HG03139 (cell line): ENCODE results near the gene RUNX2.

Experiments
- ATAC-seq: cut with Tn5 transposase; IDR thresholded peaks from one replicate; pipeline ENCODE4 v1.9.1; 2021; ENCODE audit not compliant: unreplicated experiment

The RUNX2 gene

DNA sequence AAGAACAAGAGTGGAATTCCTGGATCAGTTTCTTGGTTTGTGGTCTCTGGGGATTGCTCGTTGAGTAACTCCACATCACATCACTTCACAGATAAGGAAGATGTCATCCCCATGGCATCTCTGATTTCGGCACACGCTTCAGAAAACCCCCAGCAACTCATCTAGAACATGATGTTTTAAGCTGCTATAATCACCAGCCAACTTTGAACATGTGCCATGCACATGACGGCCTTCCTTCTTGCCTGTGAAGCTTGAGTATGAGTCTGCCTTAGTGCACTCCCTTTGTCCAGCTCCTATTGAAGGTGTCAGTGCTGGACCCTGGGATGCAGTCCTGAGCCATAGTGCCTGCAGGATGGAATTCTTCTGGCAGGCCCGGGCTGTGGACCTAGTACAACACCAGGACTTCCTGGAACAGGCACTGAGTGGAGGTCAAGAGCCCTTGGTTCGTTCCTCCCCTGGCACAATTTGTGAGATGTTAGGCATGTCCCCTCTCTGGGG, 281.1 kb downstream of the RUNX2 start:
- ATAC-seq: no peak

- ATAC-seq: no peak
These were observed 282.2 kb downstream of the RUNX2 start for GRCh38 chr6:45610374-45610773.

DNA sequence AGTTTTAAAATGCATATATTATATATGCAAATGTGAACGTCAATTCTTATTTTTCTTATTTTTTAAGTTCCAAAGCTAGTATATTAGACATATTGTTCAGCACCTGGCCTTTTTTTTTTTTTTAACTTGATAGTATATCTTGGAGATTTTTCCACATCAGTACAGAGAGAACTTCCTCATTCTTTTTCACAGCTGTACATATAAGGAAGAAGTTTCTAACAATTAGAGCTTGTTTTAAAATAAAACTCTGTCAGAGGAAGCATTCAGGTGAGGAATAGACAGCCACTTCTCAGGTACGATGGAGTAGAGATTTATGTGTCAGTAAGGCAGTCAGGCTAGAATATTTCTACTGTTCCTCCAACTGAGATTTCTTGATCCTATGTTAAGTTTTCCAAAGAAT, 282.7 kb downstream of the RUNX2 start:
- ATAC-seq: no peak

DNA sequence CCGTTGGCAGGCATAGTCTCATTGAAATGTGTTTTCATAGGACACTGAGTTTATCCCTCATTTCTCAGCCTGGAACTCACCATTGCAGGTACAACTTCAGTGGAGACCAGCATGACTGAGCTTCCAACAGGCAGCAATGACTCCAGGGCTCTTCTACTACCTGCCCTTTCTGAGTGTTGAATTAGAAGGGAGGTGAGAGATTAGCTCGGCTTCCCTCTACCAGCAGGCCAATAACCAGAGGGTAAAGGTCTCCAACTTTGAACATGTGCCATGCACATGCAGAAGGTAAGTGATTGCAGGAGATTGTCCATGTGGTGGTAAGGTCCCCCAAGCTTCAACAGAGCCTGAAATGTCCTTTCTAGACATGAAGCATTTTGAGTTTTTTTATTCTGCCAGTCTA, 283.4 kb downstream of the RUNX2 start:
- ATAC-seq: no peak

DNA sequence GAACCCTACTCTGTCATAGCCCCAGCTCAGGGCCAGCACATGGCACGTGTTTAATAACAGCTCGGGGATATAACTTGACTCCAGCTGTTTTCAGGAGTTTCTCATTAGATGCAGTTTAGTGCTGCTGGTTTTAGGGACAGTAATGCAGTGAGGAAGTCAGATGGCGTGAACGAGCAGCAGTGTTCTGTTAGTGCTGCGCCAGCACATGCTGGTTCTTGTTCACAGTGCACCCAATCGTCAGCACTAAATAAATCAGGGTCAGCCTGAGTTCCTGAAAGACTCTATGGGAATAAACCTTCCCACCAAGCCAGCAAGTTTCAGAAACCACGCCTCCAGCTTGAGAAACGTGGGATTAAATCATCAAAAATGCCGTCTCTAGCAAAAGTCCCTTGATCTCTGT, 285.5 kb downstream of the RUNX2 start:
- no peak for ATAC-seq

GRCh38 chr6:45614488-45615285, 286.6 kb downstream of the RUNX2 start:
- no peak for ATAC-seq

- no peak for ATAC-seq
These were observed 288.1 kb downstream of the RUNX2 start for GRCh38 chr6:45616209-45616608.

DNA sequence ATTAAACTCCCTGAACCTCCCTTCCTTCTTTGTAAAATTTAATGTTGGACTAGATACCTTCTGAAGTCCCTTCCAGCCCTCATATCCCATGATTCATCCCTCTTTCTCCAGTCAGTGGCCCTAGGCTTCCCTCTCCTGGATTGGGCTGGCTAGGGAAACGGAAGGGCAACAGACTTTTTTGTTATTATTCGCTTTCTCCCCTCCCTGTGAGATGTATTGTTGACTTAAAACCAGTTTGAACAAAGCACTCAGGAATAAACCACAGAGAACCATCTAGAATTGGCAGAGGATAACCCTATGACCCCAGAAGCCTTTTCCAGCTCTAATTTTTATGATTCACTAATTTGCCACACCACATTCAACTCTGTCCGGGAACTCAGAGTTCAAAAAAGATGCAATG, 289.3 kb downstream of the RUNX2 start:
- ATAC-seq: no peak

DNA sequence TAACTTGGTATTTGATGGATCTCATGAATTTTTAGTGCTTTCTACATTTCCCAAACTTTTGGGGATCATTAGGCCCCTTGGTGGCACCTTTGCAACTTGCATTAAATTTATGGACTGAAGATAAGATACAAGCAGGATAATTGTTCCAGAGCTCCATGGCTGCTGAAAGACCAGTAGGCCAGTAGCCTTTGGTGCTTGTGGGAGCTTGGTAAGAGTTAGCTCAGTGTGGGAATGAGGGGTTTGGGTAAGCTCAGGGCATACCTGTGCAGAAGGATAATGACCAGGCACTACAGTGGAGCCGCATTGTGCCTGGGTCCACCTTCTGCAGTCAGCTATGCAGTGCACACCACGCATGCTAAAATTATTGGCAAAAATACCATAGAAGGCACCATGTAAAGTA, 290.1 kb downstream of the RUNX2 start:
- no peak for ATAC-seq

DNA sequence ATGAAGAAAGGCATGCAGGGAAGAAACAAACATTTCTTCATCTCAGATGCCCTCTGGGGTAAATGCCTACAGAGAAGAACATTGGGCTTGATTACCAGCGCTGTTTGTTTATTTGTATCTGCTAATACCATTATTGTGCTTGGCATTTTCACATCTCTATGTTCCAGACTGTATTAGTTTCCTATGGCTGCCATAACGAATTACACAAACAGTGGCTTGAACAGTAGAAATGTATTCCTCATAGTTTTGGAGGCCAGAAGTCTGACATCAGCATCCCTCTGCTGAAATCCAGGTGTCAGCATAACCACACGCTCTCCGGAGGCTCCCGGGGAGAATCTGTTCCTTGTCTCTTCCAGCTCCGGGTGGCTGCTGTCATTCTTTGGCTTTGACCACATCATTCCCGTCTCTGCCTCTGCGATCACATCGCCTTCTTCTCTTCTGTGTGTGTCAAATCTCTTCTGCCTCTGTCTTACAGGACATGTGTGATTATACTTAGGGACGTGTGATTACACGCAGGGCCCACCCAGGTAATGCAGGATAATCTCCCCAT, 291.2 kb downstream of the RUNX2 start:
- ATAC-seq: no peak

GRCh38 chr6:45619994-45620471, 291.9 kb downstream of the RUNX2 start:
- no peak for ATAC-seq

GRCh38 chr6:45624228-45624627, 296.1 kb downstream of the RUNX2 start:
- no peak for ATAC-seq

GRCh38 chr6:45625191-45625664, 297.1 kb downstream of the RUNX2 start:
- ATAC-seq: no peak

DNA sequence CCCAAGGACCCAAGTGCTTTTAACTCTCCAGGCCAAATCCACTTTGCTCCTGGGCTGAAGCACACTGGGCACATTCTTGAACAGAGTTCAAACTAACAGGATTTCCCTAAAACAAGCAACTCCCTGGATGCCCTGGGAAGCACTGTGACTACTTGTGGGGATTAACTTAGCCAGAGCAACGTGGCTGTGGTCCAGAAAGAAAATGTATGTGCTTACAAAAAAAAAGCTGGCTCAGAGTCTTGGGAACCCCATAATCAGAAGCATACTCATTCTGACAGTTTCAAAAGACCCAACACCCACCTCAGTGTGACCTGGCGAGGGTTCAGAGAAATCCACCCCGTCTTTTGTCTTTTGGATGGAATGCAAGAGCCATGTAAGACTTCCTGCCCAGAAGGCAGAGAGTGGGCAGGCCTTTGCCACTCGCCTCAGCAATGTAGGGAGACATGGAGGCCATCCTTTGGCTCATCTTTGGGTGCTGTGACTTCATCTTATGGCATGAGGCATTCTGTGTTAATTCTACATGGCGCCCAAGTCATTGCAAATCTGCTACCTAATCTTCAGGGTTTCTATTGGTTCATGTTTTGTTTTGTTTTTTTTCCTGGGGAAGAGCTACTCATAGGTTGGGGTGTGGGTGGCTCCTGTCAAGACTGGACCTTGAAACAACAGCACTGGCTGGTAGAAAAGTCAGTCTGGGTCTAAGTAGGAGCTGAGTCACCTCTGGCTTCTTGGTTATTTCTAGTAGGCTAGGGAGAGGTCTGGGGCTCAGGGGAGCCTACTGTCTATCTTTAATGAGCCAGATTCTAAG, 298.2 kb downstream of the RUNX2 start:
- no peak for ATAC-seq

DNA sequence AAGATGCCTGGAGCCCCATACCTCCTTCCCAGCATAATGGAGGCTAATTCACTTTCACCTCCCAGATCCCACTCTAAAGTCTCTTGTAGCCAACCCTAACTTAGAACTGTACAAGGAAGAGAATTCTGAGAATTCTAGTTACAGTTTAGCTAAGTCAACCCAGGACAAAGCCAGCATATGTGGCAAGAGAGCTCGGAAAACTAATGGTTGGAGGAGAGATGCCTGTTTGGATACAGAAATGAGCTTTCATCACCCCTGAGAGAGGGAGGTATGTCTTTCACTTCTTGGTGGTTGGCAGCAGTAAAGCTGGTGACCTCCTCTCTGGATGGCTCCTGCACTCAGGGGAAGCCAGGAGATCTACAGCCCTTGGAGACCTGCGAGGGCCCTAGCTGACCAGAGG, 302.2 kb downstream of the RUNX2 start:
- ATAC-seq: no peak

DNA sequence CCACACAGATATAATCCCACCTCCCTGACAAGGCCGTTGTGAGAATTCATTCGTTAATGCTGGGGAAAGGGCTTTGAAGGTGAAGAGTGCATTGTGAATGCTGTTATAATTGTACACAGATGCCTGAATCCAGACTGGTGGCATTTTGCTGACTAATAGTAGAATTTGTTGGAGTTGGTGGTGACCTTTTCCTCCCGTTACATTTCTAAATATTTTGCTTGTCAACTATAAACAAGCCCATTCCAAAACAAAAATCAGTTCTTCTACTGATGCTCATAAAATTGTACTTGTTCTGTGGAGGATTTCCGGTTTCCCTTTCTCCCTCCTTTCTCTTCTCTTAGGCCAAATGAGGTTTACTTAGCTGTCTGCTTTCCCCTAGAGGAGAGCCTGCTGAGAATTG, 302.7 kb downstream of the RUNX2 start:
- ATAC-seq: no peak

GRCh38 chr6:45631396-45631795, 303.3 kb downstream of the RUNX2 start:
- no peak for ATAC-seq

DNA sequence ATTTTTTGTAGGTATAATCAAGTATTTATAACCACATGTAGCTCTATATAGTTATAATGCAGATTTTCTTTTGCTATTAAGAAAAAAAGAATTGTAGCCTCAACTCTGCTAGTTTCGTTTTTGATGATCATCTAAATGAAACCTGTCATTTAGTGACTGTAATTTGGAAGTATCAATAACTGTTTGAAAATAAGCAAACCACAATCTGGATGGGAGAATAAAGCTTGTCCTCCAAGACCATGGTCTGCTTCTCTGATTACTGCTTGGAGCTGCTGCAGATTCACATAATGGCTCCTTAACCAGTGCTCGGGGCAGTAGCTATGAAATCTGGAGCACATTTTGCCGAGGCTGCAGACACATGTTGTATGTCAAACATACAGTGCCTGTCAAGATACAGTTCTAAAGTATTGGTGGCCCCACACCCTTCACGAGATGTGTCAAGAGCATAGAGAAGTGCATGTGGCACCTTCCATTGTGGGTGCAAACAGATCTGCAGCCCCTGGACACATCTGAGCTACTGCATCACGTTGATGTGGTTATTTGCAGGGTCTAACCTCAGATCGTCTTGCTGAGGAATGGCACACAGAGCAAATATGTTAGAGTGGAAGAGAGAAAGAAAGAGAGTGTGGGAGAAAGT, 305.3 kb downstream of the RUNX2 start:
- ATAC-seq: no peak

- no peak for ATAC-seq
These were observed 306.1 kb downstream of the RUNX2 start for GRCh38 chr6:45634231-45634630.

DNA sequence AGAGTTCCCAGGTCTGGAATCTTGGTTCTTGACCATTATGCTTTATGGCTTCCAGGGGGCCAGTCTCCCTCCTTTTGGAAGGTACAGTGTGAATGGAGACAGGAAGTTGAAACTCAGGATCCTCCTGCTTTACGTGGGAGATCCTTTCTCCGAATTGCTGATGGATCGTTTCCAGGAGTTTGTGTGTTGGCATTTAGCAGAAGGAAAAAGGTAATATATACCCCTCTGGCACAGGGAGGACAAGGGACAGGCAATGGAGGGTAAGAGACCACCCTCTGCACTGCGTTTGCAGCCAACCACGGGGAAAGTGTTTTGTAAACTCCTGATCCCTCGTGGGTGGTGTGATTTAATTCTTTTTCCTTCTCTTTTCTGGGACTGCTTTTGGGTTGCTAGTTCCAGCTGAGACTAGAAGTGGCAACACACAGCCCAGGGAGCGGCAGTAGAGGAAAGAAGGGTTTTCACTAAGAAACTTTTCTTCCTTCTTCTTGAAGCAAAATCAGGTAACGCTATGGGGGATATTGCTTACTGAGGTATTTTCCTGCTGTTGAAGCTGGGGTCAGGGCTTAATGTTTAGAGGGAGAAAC, 307.2 kb downstream of the RUNX2 start:
- no peak for ATAC-seq

DNA sequence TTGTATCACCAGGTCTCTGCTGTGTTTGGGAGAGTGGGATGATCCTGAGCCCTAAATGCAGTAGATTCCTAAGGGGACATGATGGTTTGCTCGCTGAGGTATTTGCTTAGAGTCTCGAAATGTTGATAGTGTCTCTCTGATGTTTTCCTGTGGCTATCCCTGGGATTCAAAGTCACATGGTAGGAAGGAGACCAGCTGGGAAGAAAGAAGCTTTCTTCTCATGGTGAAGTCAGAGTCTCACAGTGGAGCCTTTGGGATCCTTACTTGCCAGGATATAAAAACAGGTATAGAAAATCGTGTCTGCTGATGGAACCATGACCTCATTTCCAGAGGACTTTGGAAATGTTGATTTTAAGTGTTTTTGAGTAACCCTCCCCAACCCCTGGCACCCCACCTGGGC, 308.9 kb downstream of the RUNX2 start:
- no peak for ATAC-seq
